ENCODE results near the gene DCTN5. TPM values are rescaled to one million over a fixed set of nuclear protein-coding genes. Genes with fewer than 3 reads are reported as not detected.
A peak's percentile ranks its signal among the peaks of the same experiment; 100 is the strongest.
"Not testable (repeated sequence)": the region's sequence is repeated elsewhere in the genome, so short reads cannot be mapped to it uniquely, and the experiment has no call there.

Gene DCTN5
- total RNA-seq, 4 donors from 2014 or later = 38.3 to 75.8 (median 49.2) TPM

DNA sequence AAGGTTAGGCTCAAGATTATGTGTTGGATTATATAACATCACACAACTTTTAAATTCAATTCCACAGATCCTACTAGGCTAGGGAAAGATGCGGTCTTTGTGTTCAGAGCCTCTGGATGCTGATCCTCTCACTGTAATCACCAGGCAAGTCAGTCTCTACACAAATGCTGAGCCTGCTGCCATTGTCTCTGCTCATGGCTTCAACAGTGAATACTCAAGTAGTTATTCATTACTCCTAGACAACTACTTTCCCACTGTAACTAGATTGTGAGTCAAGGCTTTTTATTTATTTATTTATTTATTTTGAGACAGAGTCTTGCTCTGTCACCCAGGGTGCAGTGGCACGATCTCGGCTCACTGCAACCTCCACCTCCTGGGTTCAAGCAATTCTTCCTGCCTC is 29.3 kb upstream of the DCTN5 start:
- H3K27me3 ChIP-seq = no peaks in the 10 kb centered on the region
- WGBS, 2 donors = 95 to 100% methylated on average over 3 of the region's 3 CpGs
- no peak overlapping the region for H3K4me3 ChIP-seq
- H3K4me1 ChIP-seq = no peaks in the 10 kb centered on the region
- H3K27ac ChIP-seq = no peak overlapping the region
- intact Hi-C loops (cut with DNase I) = no loop called here
- no peaks in the 10 kb centered on the region for H3K9me3 ChIP-seq
- no peak for DNase-seq
- TF ChIP-seq, protein P1, sequence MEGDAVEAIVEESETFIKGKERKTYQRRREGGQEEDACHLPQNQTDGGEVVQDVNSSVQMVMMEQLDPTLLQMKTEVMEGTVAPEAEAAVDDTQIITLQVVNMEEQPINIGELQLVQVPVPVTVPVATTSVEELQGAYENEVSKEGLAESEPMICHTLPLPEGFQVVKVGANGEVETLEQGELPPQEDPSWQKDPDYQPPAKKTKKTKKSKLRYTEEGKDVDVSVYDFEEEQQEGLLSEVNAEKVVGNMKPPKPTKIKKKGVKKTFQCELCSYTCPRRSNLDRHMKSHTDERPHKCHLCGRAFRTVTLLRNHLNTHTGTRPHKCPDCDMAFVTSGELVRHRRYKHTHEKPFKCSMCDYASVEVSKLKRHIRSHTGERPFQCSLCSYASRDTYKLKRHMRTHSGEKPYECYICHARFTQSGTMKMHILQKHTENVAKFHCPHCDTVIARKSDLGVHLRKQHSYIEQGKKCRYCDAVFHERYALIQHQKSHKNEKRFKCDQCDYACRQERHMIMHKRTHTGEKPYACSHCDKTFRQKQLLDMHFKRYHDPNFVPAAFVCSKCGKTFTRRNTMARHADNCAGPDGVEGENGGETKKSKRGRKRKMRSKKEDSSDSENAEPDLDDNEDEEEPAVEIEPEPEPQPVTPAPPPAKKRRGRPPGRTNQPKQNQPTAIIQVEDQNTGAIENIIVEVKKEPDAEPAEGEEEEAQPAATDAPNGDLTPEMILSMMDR (IDR thresholded peaks at IDR 0.05) = no peak
- no peak for TF ChIP-seq POLR2A (IDR thresholded peaks at IDR 0.05)
- peaks cover 0 to 97% (median 4%) of the 10 kb centered on the region in 3 donors for H3K36me3 ChIP-seq

DNA sequence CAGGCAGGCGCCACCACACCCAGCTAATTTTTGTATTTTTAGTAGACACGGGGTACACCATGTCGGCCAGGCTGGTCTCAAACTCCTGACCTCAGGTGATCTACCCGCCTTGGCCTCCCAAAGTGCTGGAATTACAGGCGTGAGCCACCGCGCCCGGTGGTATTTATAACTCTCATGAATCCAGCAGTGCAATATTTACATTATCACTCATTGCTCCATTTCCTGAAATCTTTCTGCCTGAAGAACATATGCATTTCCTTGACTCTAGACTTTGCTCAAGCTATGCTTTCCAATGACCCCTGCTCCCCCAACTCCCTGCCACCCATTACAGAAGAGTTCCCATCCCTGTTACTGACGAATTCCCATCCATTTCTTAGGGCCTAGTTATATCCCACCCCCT is 25.5 kb upstream of the DCTN5 start:
- Histone ChIP-seq H3K27ac (no peak overlapping the region), H3K4me3 (no peak overlapping the region), H3K36me3 (peaks cover 3 to 97% (median 6%) of the 10 kb centered on the region in 3 donors), H3K27me3 (no peaks in the 10 kb centered on the region), H3K9me3 (no peaks in the 10 kb centered on the region), H3K4me1 (no peaks in the 10 kb centered on the region)
- no peak for DNase-seq
- TF ChIP-seq, protein P1 (IDR thresholded peaks at IDR 0.05) = no peak
- TF ChIP-seq POLR2A (IDR thresholded peaks at IDR 0.05) = no peak
- intact Hi-C loops (cut with DNase I) = no loop called here
- WGBS, 2 donors = 94 to 96% methylated on average over 9 of the region's 9 CpGs

DNA sequence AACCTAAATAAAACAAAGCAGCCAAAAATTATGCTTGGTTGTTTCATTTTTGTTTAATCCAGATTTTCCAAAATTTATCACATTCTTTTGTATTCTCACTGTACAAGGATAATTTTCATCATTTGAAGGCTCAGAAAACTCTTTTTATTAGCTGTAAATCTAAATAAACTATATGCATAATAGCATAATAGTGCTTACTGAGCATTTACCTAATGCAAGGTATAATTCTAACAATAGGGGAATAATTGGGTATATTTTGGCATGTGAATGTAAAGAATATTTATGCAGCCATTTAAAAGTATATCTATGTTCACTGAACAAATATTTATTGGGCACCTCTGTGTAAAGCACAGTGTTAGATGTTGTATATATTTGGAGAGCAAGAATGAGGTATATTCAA is 17.2 kb upstream of the DCTN5 start:
- DNase-seq = no peak
- Histone ChIP-seq H3K4me1 (peaks cover 0 to 8% (median 4%) of the 10 kb centered on the region in 3 donors), H3K27me3 (no peaks in the 10 kb centered on the region), H3K4me3 (no peak overlapping the region), H3K36me3 (peaks cover 14 to 96% (median 37%) of the 10 kb centered on the region in 3 donors), H3K9me3 (no peaks in the 10 kb centered on the region), H3K27ac (no peak overlapping the region)
- intact Hi-C loops (cut with DNase I) = no loop called here
- no peak for TF ChIP-seq POLR2A (IDR thresholded peaks at IDR 0.05)
- TF ChIP-seq, protein P1 (IDR thresholded peaks at IDR 0.05) = no peak

DNA sequence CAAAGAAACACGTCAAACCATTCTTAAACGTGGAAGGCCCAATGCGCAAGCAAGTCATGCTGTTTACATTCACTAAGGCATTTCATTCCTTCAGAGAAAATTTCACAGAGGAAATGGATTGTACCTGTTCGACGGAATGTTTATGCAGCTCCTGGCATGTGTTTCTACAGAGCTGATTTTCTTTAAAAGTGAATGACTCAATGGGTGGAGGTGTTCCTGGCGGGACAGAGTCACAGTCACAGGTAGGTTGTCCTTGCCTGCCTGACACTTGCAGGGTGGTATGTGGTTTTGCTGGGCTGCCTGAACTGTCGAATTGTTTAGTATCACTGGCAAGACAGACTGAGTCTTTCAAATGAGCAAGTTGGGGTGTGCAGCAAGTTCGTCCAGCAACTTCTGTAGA is 11.8 kb upstream of the DCTN5 start:
- TF ChIP-seq, protein P1 (IDR thresholded peaks at IDR 0.05) = no peak
- no peak for TF ChIP-seq POLR2A (IDR thresholded peaks at IDR 0.05)
- Histone ChIP-seq H3K9me3 (no peaks in the 10 kb centered on the region), H3K36me3 (peaks cover 0 to 86% (median 20%) of the 10 kb centered on the region in 3 donors), H3K27me3 (no peaks in the 10 kb centered on the region), H3K4me1 (peaks cover 0 to 27% (median 11%) of the 10 kb centered on the region in 3 donors), H3K27ac (peak overlapping the region; percentile 51 to 81 (median 68)), H3K4me3 (no peak overlapping the region)
- no peak for DNase-seq
- intact Hi-C loops (cut with DNase I) = no loop called here
- WGBS, 2 donors = 59 to 62% methylated on average over 8 of the region's 8 CpGs

DNA sequence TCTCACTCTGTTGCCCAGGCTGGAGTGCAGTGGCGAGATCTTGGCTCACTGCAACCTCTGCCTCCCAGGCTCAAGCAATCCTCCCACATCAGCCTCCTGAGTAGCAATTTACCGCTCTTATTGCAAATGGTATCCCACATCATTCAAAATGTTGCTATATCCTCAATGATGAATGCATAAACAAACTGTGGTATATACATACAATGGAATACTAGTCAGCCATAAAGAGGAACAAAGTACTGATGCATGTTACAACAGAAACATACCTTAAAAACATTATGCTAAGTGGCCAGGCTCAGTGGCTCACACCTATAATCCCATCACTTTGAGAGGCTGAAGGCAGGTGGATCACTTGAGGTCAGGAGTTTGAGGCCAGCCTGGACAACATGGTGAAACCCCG is 9.4 kb upstream of the DCTN5 start:
- WGBS, 2 donors = 93 to 100% methylated on average over 3 of the region's 3 CpGs
- intact Hi-C loops (cut with DNase I); H3K27me3 ChIP-seq; DNase-seq; H3K27ac ChIP-seq; H3K4me3 ChIP-seq; H3K9me3 ChIP-seq: not testable (repeated sequence)
- H3K4me1 ChIP-seq = peaks cover 0 to 27% (median 11%) of the 10 kb centered on the region in 3 donors
- H3K36me3 ChIP-seq = peaks cover 0 to 86% (median 13%) of the 10 kb centered on the region in 3 donors

DNA sequence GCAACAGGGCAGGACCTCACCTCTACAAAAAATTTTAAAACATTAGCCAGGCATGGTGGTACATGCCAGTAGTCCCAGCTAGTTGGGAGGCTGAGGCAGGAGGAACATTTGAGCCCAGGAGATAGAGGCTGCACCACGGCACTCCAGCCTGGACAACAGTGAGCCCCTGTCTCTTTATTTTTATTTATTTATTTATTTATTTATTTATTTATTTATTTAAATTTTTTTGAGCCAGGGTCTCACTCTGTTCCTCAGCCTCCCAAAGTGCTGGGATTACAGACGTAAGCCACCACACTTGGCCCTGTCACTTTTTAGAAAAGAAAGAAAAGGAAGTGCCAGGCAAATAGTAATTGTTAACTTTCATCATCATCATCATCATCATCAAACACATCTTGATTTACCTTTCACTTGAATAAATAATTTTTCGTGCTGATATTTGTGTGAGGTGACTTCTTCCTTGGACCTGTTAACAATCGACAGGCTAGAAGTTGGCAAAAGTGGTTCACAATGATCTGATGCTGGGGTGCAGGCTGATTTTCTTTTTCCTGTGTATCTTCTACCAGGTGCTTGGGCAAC is 6.7 kb upstream of the DCTN5 start:
- no peak overlapping the region for H3K27ac ChIP-seq
- TF ChIP-seq, protein P1 (IDR thresholded peaks at IDR 0.05) = no peak
- WGBS, 2 donors = 95 to 97% methylated on average over 4 of the region's 4 CpGs
- no peak for DNase-seq
- peaks cover 0 to 80% (median 11%) of the 10 kb centered on the region in 3 donors for H3K36me3 ChIP-seq
- no peaks in the 10 kb centered on the region for H3K27me3 ChIP-seq
- peaks cover under 1 to 22% (median 9%) of the 10 kb centered on the region in 3 donors for H3K4me1 ChIP-seq
- no peak overlapping the region for H3K4me3 ChIP-seq
- no peaks in the 10 kb centered on the region for H3K9me3 ChIP-seq
- intact Hi-C loops (cut with DNase I) = no loop called here
